ENCODE results near the gene IFT57. TPM values are rescaled to one million over a fixed set of nuclear protein-coding genes. Genes with fewer than 3 reads are reported as not detected.

Gene IFT57
- total RNA-seq, 1 experiment from 2014 or later, result 17.6 TPM

DNA sequence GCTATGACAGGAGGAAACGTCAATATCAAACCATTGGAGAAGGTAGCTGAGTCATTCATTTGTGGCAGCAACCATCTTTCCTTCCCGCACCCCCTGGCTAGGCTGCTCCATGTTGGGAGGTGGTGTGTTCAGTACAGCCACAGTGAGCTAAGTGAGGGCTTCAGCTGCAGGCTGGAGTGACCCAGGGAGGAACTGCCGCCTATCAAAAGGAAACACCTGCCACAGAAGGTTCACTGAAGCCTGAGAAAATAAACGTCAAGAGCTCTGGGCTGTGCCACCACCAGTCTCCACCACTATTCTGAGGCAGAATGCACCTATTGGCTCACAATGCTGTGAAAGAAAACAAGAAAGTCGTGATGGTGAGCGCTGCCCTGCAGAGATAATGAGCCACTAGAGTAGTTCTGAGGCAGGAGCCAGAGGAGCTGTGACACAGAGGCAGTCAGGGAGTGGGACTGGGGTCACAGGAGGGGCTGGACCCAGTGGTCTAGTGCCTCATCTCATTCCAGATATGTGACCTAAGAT lies 96.6 kb downstream of the IFT57 start:
- ChIA-PET POLR2A (no interaction called here), CTCF (no interaction called here)
- no peak for TF ChIP-seq CTCF (IDR thresholded peaks at IDR 0.05; ENCODE audit: insufficient read depth in 1 of 2, low read depth in 1 of 2, low read length in 1 of 2, severe bottlenecking in 1 of 2, unreplicated experiment in 1 of 2)
- no peaks in the 10 kb centered on the region for H3K36me3 Mint-ChIP-seq (ENCODE audit: insufficient read depth, unreplicated experiment)
- Histone ChIP-seq H3K27me3 (replicated peaks; ENCODE audit: control insufficient read depth, insufficient read depth, low read length) (no peaks in the 10 kb centered on the region), H3K9me3 (no peaks in the 10 kb centered on the region), H3K4me1 (no peaks in the 10 kb centered on the region), H3K36me3 (ENCODE audit: control insufficient read depth, insufficient read depth, low read length) (no peaks in the 10 kb centered on the region), H3K4me3 (ENCODE audit: low read depth, low read length) (no peak overlapping the region)
- intact Hi-C loops (cut with micrococcal nuclease; ENCODE audit: unreplicated experiment), result no loop called here
- DNase-seq, result no peak
- no peaks in the 10 kb centered on the region for H3K4me1 Mint-ChIP-seq (ENCODE audit: low read depth, unreplicated experiment)
- no peak overlapping the region for H3K27ac Mint-ChIP-seq (ENCODE audit: unreplicated experiment)
- peaks cover 2% of the 10 kb centered on the region for H3K27me3 Mint-ChIP-seq (ENCODE audit: insufficient read depth, unreplicated experiment)
- no peak overlapping the region for H3K4me3 Mint-ChIP-seq (ENCODE audit: unreplicated experiment)
- no peaks in the 10 kb centered on the region for H3K9me3 Mint-ChIP-seq (ENCODE audit: unreplicated experiment)
- no TSS peak for BruUV-seq (replicated peaks)

DNA sequence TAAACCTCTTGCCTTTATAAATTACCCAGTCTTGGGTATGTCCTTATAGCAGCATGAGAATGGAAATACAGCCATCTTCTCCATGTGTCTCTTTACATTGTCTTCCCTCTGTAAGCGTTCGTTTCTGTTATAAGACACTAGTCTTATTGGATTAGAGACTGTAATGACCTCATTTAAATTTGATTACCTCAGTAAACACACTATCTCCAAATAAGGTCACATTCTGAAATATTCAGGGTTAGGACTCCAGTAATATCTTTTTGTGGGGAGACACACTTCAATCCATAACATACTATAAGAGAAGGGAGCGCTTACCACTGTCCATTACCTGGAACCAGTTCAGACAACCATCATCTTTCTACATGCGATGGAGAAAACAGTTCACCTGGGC lies 97.1 kb downstream of the IFT57 start:
- no peaks in the 10 kb centered on the region for H3K27me3 ChIP-seq (replicated peaks; ENCODE audit: control insufficient read depth, insufficient read depth, low read length)
- Mint-ChIP-seq H3K4me3 (ENCODE audit: unreplicated experiment) (no peak overlapping the region), H3K27me3 (ENCODE audit: insufficient read depth, unreplicated experiment) (peaks cover 2% of the 10 kb centered on the region), H3K36me3 (ENCODE audit: insufficient read depth, unreplicated experiment) (no peaks in the 10 kb centered on the region), H3K27ac (ENCODE audit: unreplicated experiment) (no peak overlapping the region), H3K9me3 (ENCODE audit: unreplicated experiment) (no peaks in the 10 kb centered on the region), H3K4me1 (ENCODE audit: low read depth, unreplicated experiment) (no peaks in the 10 kb centered on the region)
- no peaks in the 10 kb centered on the region for H3K4me1 ChIP-seq
- no peak overlapping the region for H3K4me3 ChIP-seq (ENCODE audit: low read depth, low read length)
- ChIA-PET CTCF (no interaction called here), POLR2A (no interaction called here)
- TF ChIP-seq CTCF (IDR thresholded peaks at IDR 0.05; ENCODE audit: insufficient read depth in 1 of 2, low read depth in 1 of 2, low read length in 1 of 2, severe bottlenecking in 1 of 2, unreplicated experiment in 1 of 2), result no peak
- no peaks in the 10 kb centered on the region for H3K36me3 ChIP-seq (ENCODE audit: control insufficient read depth, insufficient read depth, low read length)
- no TSS peak for BruUV-seq (replicated peaks)
- H3K9me3 ChIP-seq, result no peaks in the 10 kb centered on the region
- intact Hi-C loops (cut with micrococcal nuclease; ENCODE audit: unreplicated experiment), result no loop called here
- no peak for DNase-seq

DNA sequence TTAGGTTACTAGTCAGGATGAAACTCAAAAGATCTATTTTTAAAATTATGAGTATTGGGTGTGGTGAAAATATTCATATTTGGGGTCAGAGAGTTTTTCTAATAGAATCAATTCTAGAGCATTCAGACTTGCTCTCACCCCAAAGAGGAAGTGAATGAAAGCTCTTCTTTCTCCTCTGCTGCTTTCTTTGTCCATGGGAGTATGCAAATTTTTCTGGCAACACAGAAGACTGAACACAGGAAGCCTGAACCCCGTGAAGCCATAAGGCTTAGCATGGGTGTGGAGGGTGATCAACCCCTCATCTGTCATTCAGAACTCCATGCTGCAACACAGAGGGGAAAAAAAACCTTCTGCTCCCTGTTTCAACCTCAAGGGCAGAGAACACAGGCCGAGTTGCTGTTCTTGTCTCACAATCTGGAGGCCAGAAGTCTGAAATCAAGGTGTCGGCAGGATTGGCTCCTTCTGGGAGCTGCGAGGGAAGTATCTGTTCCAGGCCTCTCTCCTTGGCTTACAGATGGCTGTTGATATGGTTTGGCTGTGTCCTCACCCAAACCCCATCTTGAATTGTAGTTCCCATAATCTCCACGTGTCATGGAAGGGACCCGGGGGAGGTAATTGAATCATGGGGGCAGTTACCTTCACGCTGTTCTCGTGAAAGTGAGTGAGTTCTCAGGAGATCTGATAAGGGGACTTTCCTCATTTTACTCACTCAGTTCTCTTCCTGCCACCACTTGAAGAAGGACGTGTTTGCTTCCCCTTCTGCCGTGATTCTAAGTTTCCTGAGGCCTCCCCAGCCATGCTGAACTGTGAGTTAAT lies 97.7 kb downstream of the IFT57 start:
- no peaks in the 10 kb centered on the region for H3K4me1 Mint-ChIP-seq (ENCODE audit: low read depth, unreplicated experiment)
- no peaks in the 10 kb centered on the region for H3K4me1 ChIP-seq
- no peaks in the 10 kb centered on the region for H3K27me3 ChIP-seq (replicated peaks; ENCODE audit: control insufficient read depth, insufficient read depth, low read length)
- peaks cover 2% of the 10 kb centered on the region for H3K27me3 Mint-ChIP-seq (ENCODE audit: insufficient read depth, unreplicated experiment)
- H3K9me3 ChIP-seq, result no peaks in the 10 kb centered on the region
- DNase-seq, result no peak
- TF ChIP-seq CTCF (IDR thresholded peaks at IDR 0.05; ENCODE audit: insufficient read depth in 1 of 2, low read depth in 1 of 2, low read length in 1 of 2, severe bottlenecking in 1 of 2, unreplicated experiment in 1 of 2), result no peak
- H3K27ac Mint-ChIP-seq (ENCODE audit: unreplicated experiment), result no peak overlapping the region
- intact Hi-C loops (cut with micrococcal nuclease; ENCODE audit: unreplicated experiment), result no loop called here
- H3K36me3 Mint-ChIP-seq (ENCODE audit: insufficient read depth, unreplicated experiment), result no peaks in the 10 kb centered on the region
- POLR2A ChIA-PET, result no interaction called here
- no TSS peak for BruUV-seq (replicated peaks)
- H3K9me3 Mint-ChIP-seq (ENCODE audit: unreplicated experiment), result no peaks in the 10 kb centered on the region
- H3K4me3 ChIP-seq (ENCODE audit: low read depth, low read length), result no peak overlapping the region
- H3K4me3 Mint-ChIP-seq (ENCODE audit: unreplicated experiment), result no peak overlapping the region
- CTCF ChIA-PET, result no interaction called here
- no peaks in the 10 kb centered on the region for H3K36me3 ChIP-seq (ENCODE audit: control insufficient read depth, insufficient read depth, low read length)
